Activated CD4-positive, alpha-beta T cell treated with anti-CD3 and anti-CD28 coated beads, Interleukin-2, Interleukin-4, amounts not matched to agents 100 ng/mL and 50 ng/mL, durations not matched to agents 16 hours and 8 hours (primary cell): Measurements from ENCODE around the gene UNC13D.

ENCODE experiments used
- DNase-seq: peaks from one replicate; pipeline ENCODE4 v3.0.0-alpha.2; 2020; ENCODE audit warnings: low spot score

The UNC13D gene

DNA sequence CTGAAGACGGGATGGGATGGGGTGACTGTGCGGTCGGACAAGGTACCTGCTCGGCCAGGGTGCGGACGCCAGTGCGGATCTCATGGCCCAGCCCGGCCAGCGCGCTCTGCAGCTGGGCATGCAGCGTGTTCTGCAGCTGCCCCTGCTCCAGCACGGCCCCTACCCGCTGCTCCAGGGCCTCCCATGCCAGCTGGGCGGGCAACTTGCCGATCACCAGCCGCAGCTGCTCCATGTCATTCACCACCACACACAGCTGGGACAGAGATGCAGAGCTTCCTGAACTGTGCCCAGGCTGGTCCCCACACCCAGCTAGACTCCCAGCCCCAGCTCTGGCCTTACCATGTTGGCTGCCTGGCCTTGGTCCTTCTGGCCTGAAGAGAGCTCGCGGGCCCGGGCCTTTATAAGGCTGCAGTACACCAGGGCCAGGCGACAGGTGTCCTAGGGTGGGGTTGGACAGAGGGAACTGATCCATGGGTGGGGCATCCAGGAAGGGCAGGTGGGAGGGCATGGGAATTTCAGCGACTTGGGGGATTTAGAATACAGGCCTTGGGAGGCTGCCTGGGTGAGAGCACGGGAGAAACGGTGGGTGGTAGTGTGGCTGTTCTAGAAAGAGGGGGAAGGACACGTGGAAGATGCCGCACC, 9.8 kb downstream of the UNC13D start:
- no peak for DNase-seq

DNA sequence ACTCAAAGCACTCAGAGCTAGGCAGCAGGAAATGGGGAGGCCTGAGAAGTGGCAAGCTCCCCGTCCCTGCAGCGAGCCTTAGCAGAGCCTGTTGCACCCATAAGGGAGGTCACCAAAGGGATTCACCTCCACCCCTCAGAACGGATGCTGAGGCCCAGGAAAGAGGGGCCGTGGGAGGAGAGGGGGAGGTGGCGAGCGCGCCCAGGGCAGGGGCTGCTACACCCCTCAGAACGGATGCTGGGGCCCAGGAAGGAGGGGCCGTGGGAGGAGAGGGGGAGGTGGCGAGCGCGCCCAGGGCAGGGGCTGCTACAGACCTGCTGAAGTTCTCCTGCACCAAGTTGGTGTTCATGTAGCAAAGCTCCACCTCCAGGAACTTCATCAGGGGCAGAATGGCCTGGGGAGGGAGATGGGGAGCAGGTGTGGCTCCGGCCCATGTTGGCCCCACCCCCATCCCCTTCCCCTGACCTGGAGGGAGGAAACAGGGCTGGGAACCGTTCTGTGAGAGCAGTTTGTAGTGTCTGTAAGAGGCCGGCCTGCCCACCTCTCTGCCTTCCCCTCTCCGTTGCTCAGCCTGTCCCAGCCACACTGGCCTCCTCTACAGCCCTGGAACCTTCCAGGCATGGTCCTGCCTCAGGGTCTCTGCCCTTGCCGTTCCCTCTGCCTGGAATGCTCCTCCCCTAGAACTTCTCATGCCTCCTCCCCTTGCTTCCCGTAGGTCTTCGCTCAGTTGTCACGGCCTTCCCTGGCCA, 11.4 kb downstream of the UNC13D start:
- peak; percentile 32 for DNase-seq

DNA sequence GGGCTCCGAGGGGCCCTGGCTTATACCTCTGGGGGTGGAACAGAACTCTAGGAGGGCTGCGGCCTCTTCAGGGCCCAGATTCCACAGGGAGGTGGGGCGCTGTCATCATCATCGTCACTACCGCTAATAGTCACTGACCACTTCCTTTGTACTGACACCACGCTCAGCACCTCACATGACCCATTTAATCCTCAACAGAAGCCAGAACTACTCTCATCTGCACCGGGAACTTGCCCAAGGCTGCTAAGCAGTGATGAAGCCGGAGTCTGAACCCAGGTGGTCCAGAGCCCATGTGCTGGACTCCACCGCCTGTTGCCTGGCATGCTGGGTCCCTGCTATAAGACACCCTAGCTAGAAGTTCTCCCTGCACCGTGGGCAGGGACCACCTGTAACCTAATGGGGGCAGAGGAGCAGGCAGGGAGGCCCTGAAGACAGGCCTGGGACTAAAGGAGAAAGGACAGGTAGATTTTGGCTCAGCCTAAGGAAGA, 12.0 kb downstream of the UNC13D start:
- peak; percentile 42 for DNase-seq

DNA sequence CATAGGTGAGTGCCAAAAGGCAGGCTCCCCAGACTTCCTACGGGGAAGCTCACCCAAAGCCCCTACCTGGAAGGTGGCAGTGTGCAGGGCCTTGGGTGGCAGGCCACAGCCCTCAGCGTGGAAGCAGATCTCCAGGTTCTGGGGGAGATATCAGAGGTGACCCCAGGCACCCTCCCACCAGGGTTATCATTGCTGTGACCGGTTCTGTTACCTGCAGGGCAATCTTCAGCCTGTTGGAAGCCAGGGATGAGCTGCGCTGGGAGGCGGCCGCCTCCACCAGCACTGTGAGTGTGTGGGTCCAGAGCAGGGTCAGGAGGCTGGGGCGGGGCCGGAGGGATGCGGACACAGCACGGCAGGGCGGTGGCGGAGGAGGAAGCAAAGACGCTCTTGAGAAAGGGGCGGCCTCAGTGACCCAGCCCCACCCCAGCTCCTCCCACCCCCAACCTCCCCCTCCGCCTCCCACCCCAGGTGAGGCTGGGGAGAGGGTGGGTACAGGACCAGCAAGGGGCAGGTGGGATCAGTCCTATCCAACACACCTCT, 13.1 kb downstream of the UNC13D start:
- no peak for DNase-seq

DNA sequence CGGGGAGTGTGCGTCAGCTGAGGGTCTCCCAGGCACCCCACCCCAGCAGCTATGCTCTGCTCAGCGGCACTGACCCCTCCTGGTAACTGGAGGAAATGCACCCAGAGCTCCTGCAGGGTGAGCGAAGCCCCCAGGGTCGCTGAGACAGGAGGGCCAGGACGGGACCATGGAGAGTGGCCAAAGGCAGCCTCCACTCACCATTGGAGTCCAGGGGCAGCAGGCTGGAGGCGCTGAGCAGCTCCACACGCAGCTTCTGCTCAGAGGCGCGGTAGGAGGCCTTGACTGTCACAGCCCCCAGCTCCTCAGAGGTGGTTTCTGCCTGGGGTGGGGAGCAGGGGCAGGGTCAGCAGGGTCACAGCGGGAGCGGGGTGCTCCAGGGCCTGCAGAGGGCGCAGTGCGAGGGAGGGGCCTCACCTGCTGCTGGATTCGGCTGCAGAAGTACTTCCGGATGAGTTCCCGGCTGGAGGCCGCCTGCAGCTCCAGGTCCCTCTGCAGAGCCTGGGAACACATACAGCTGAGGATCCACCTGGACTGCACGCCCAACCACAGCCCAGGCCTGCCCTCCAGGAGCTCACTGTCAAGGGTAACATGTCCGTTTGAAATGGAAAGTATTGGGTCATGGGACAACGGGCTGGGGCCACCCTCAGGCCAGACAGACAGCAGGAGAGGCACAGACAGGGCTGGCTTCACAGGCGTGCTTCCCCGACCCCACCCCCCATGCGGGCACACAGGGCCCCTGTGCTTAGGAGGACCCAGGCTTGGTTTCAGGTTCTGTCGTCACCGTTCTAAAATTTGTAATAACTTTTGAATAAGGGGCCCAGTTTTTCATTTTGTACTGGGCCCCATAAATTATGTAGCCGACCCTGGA, 13.8 kb downstream of the UNC13D start:
- no peak for DNase-seq

DNA sequence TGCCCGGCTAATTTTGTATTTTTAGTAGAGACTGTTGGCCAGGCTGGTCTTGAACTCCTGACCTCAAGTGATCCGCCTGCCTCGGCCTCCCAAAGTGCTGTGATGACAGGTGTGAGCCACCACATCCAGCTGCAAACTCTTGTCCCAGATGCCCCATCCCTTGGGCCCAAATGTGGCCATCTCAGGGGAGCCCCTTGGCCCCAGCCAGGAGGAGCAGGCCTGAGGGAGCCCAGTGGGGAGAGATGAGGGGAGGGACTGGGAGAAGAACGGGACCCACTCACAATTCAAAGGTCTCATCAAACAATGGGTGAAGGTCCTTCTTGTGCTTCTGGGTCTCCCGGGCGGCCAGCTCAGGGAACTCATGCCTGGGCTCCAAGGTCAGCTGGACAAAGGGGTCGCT, 14.5 kb downstream of the UNC13D start:
- DNase-seq, result no peak

DNA sequence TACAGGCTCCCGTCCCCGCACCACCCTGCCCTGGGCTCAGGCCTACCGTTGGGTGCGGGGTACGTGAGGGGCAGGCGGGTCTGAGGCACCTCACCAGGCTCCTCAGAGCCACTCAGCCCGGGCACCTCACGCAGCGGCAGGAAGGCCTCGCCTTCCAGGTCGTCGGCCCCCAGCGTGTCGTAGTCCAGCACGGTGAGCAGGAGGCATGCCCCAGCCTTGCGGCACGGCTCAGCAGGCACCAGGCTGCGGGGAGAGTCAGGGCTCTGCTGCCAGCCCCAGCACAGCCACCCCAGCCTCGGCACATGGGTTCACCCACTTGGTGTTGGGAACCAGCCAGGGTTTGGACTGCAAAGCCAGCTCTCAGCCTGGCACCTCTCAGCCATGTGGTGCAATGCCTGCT, 15.5 kb downstream of the UNC13D start:
- DNase-seq, result no peak

DNA sequence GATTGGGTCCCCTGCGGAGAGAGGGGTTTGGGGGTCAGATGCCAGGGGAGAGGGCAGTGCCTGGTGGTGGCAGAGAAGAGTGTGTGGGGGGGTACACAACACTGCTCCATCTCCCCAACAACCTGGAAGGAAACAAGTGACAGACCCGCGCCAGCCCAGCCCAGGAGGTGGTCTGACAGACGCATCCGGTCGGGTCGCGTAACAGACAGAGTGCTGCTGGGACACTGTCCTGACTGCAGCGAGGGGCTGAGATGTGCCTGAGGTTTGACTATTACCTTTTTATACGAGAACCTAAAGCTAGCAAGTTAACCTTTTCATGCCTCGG, 16.2 kb downstream of the UNC13D start:
- no peak for DNase-seq

DNA sequence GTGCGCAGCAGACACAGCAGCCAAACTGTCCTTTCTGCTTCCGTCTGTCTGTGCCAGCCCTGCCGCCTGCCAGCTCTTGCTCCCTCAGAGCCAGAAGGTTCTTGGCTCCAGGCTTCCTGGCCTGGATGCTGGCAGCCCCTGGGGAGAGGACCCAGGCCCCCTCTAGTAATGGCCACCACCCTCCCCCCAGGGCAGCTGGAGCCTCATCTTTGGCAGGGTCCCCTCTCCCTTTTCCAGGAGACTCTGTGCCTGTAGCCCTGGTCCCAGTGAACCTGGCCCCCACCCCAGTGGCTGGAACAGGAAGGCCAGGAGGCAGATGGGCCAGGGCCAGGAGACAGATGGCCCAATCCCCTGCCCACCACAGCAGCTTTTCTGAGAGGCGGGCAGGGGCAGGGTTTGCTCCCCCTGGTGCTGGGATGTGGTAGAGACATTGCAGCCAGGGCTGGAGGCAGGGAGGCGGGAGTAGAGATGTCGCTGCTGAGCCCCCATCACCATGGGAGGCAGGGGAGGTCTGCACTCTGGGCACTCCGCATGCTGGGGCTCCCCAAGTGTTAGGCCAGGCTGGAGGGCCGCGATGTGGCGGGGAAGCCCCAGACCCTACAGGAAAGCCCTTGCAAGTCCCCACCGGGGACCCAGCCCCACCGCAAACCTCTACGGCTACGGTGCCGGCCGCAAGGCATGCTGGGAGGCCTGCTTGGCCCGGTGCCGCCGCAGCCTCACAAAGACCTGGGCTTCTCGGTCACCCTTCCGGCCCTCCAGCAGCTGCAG, 16.7 kb downstream of the UNC13D start:
- DNase-seq, result peak; percentile 60

DNA sequence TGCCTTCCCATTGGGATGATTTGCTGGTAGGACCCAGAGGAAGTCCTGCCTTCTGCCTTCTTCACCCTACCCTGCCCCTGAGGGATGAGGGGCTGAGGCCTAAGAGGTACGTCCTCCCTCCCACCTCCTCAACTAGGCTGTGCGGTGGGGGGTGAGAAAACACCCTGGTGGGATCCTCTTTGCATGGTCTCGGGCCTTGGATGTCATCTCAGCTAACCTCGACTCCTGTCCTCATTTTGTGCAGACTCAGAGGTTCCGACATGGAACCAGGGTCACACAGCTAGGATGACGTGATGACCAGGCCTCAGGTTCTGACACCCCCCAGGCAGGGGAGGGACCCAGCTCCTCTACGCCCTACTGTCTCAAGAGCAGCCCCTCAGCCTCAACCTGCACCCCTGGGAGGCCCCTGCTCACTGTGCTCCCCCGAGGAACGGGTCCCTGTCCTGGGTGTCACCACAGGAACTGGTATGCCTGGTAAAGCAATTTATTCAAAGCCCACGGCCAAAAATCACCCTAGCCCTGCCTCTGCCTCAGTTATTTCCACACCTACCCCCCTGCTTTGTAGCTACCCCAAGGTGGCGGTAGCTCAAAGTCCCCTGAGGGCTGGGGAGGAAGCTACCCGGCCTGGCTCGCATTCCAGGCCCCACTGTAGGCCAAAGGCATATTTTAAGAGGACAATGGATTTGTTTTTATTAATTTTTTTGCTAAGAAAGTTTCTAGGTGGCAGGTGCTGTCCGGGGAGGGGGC, 17.5 kb downstream of the UNC13D start:
- no peak for DNase-seq

DNA sequence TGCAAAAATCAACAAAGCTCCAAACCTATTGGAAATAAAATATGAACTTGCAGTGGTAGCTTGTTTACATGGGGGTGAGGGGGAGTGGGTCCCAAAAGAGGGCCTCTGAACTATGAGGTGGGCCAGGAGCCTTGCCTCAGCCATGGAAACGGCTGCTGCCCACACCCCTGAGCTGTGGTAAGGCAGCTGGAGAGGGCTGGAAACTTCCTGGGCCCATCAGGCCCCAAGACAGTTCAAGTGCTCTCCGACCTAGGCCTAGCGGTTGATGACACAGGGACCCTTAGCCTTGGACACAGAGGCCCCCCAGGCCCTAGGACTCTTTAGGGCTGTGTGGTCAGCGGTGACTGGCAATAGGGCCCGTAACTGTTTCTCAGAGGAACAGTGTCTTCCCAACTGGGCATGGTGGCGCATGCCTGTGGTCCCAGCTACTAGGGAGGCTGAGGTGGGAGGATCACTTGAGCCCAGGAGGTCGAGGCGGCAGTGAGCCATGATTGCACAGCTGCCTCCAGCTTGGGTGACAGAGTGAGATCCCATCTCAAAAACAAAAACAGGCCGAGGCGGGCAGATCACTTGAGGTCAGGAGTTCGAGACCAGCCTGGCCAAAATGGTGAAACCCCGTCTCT, 18.3 kb downstream of the UNC13D start:
- no peak for DNase-seq

DNA sequence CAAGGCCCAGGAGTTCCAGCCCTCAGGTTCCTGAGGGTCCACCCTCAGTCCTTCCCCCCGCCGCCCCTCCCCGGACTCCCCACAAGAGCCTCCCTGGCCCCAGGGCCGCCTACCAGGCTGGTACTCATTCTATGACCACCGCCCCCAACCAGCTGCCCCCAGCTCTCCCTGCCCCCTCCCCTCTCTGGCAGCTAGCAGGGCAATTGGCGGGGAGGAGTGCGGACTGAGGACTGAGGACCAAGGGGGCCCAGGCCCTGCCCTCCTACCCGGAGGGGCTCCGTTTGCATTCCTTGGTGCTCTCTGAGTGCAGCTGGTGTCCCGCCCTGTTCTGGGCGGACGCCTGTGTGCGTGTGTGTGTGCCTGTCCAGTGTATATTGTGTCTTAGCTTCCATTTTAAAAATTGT, 19.1 kb downstream of the UNC13D start:
- no peak for DNase-seq

DNA sequence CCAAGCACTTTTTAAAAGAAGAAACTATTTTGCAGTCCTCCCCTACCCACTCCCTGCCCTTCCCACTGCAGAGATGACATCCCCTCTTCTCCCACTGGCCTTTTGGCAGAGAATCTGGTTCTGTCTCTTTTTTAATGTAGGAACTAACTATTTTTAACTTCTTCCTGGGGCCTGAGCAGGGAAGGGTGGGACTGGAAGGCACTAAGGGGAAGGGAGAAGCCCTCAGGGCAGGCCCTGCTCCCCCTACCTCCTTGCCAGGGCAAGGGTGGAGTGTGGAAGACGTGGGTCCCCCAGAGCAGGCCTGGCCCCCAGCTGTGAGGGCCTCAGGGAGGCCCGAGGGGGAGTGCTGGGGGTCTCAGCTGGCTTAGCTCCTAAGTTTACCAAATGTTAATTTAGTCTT, 19.5 kb downstream of the UNC13D start:
- DNase-seq, result no peak

DNA sequence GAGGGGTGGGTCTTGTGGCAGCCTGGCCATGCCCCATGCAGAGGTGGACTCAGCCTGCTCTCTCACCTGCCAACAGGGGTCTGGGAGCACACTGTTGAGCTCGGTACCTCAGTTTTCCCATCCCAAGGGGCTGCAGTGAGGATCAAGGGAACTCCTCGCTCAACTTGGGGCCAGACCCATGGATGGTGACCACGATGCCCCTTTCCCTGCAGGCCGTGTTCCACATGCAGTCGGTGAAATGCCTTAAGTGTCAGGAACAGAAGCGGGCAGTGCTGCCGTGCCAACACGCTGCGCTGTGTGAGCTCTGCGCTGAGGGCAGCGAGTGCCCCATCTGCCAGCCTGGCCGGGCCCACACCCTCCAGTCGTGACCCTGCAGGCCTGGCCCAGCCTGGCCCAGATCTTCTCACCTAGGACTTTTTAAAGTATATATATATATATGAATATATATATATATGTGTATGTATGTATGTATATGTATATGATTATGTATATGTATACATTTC, 20.1 kb downstream of the UNC13D start:
- DNase-seq, result no peak

DNA sequence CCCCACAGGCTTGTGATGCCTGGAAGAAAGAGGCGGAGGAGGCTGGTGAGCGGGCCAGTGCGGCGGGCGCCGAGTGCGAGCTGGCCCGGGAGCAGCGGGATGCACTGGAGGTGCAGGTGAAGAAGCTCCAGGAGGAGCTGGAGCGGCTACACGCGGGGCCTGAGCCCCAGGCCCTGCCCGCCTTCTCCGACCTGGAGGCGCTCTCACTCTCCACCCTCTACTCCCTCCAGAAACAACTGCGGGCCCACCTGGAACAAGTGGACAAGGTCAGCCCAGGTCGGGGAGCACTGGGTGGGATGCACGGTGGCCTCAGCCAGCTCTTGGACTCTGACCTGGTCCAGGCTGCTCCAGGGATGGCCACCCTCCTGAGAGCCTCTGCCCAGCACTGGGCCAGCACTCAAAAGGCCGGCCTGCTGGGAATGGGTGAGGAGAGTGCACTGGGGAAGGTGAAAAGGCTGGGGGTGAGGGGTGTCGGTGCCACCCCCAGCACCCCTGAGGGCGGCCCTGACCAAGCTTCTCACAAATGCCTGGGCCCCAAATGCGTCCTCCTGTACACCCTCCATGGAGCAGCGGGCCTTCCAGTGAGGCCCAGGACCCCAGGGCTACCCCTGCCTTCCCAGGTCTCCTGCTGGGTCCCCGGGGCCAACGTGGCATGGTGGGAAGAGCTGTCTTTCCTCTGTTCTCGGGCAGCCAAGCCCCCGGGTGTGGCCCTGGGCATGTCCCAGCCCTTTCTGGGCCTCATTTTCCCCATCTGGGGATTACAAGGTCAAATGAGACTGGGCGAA, 20.8 kb downstream of the UNC13D start:
- DNase-seq, result no peak

DNA sequence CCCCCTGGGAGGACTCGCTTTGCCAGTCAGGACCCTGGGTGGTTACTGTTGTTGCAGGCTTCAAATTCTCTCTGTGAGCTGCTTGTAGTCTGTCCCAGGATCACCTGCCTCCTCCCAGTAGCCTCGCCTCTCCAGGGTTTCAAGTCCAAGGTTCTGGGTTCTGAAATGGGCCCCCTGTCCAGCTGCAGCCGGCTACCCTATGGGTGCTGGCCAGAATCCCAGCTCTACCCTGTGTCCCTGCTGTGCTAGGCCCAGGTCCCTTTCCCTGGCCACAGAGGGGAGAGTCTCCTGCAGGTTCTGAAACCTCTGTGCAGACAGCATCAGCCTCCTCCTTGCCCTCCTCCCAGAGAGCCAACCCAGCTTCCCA, 21.4 kb downstream of the UNC13D start:
- DNase-seq, result no peak

DNA sequence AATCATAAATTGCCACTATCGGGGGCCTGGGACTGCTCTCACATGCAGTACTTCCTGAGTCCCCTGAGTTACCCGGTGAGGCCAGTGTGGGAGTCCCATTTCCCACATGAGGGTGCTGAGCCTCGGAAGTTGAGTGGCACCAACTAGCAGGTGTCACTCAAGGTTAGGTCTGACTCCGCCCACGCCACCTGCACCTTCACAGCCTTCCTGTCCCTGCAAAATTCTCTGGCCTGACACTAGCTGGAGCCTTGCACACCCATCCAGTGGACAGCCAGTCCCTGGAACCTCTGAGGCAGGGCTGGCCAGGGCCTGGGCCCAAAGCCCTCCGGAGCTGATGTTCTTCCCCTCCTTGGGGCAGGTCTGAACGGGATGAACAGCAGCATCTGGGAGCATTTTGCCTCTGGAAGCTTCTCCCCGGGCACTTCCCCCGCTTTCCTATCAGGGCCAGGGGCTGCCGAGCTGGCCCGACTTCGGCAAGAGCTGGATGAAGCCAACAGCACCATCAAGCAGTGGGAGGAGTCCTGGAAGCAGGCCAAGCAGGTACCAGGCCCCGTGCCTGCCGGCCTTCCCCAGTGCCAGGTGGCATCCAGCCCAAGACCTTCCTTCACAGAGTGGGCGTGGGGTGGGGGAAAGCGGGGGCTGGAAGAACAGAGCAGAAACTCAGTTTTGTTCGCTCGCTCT, 21.9 kb downstream of the UNC13D start:
- DNase-seq, result no peak

DNA sequence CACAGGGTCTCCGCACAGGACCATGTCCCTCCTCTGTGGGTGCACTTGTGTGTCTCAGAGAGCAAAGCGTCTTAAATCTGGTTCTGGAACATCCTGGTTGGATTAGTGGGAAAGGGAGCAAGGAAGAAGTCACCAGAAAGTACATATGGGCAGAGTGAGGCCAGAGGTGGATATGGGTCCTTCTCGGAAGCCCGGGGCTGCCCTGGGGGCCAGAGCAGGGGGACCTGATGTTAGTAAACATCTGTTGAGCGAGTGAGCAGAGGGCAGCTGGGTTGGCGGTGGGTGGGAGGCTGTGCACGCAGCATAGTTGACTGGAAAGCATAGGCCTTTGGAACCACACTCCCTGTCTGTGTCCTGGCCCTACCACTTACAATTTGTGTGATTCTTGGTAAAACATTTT, 22.7 kb downstream of the UNC13D start:
- DNase-seq, result no peak
